Measurements from ENCODE around the gene ASIC2. TPM values are rescaled to one million over a fixed set of nuclear protein-coding genes. Genes with fewer than 3 reads are reported as not detected.

The ASIC2 gene
- total RNA-seq, 2 experiments from 2014 or later: not detected

DNA sequence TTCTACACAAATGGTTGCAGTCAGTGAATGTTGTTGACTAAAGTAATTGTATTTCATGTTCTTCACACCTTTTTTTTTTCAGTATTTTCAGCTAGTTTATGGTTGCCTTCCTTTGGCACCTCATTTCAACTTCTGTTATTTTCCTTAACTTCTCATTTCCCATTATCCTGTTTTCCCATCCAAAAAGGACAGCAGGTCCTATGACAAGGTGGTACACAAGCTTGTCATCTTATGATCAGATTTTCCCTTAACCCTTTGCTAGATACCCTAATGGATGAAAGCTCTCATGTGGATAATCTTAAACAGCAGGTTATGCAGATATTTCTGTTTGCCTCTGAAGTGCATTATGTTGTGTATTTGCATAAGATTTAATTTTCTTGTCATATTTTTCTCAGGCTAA is 7.1 kb upstream of the ASIC2 start:
- Mint-ChIP-seq H3K9me3 (ENCODE audit: low read depth) (no peaks in the 10 kb centered on the region), H3K36me3 (no peaks in the 10 kb centered on the region), H3K4me1 (peaks cover 12% of the 10 kb centered on the region), H3K4me3 (no peak overlapping the region), H3K27ac (no peak overlapping the region), H3K27me3 (peaks cover 17% of the 10 kb centered on the region)
- ATAC-seq (no peak), DNase-seq (no peak)
- CTCF ChIA-PET: no interaction called here

DNA sequence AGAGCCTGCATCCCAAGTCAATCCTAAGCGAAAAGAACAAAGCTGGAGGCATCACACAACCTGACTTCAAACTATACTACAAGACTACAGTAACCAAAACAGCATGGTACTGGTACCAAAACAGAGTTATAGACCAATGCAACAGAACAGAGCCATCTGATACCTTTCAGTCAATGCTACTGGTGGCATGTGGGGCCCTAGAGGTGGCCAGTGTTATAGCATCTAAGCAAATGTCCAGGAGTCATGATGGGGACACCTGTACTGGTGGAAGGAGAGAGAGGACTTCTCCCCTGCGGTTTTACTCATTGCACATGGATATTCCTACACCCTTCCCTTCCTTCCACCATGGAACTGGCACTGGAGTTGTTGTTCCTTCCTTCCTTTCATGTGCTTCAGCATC is 6.0 kb upstream of the ASIC2 start:
- no peak overlapping the region for H3K27ac Mint-ChIP-seq
- no peaks in the 10 kb centered on the region for H3K9me3 Mint-ChIP-seq (ENCODE audit: low read depth)
- H3K27me3 Mint-ChIP-seq: peaks cover 27% of the 10 kb centered on the region
- ATAC-seq (no peak), DNase-seq (no peak)
- H3K36me3 Mint-ChIP-seq: no peaks in the 10 kb centered on the region
- H3K4me3 Mint-ChIP-seq: no peak overlapping the region
- peaks cover 12% of the 10 kb centered on the region for H3K4me1 Mint-ChIP-seq
- CTCF ChIA-PET: no interaction called here

DNA sequence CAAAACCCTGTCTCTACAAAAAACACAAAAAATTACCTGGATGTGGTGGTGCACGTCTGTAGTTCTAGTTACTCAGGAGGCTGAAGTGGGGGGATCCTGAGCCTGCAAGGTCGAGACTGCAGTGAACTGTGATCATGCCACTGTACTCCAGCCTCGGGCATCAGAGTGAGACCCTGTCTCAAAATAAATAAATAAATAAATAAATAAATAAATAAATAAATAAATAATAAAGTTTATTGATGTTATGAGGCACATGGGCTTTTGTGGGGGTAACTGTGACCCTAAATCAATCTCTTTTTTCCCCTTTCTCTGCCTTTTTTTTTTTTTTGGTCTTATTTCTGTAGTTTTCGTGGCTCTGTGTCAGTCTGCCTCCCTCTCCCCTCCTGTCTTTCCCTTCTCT is 4.5 kb upstream of the ASIC2 start:
- Mint-ChIP-seq H3K9me3 (ENCODE audit: low read depth) (no peaks in the 10 kb centered on the region), H3K36me3 (no peaks in the 10 kb centered on the region), H3K27me3 (peaks cover 26% of the 10 kb centered on the region), H3K4me1 (peaks cover 10% of the 10 kb centered on the region), H3K27ac (no peak overlapping the region), H3K4me3 (no peak overlapping the region)
- DNase-seq: no peak
- ATAC-seq: no peak
- CTCF ChIA-PET: no interaction called here

DNA sequence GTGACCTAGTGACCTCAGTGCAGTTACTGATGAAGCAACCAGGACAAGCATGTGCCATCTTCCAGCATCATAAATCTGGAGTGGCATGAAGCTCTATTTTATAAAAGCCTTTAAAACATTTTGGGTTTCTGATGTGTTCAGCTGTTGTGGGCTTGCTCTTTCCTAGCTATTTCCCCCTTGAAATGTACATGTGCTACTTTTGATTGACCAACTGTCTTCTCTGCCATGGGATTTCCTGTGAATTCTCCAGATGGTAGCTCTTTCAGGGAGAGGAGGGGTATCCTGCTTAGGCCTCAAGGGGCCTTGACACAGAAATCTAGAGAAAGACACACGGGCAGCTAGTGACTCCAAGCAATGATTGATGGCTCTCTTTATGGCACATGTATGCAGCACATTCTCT is 1.9 kb upstream of the ASIC2 start:
- Mint-ChIP-seq H3K4me3 (no peak overlapping the region), H3K27me3 (peaks cover 41% of the 10 kb centered on the region), H3K4me1 (peaks cover 8% of the 10 kb centered on the region), H3K27ac (no peak overlapping the region), H3K36me3 (no peaks in the 10 kb centered on the region), H3K9me3 (ENCODE audit: low read depth) (no peaks in the 10 kb centered on the region)
- CTCF ChIA-PET: no interaction called here
- ATAC-seq: no peak
- DNase-seq: no peak

DNA sequence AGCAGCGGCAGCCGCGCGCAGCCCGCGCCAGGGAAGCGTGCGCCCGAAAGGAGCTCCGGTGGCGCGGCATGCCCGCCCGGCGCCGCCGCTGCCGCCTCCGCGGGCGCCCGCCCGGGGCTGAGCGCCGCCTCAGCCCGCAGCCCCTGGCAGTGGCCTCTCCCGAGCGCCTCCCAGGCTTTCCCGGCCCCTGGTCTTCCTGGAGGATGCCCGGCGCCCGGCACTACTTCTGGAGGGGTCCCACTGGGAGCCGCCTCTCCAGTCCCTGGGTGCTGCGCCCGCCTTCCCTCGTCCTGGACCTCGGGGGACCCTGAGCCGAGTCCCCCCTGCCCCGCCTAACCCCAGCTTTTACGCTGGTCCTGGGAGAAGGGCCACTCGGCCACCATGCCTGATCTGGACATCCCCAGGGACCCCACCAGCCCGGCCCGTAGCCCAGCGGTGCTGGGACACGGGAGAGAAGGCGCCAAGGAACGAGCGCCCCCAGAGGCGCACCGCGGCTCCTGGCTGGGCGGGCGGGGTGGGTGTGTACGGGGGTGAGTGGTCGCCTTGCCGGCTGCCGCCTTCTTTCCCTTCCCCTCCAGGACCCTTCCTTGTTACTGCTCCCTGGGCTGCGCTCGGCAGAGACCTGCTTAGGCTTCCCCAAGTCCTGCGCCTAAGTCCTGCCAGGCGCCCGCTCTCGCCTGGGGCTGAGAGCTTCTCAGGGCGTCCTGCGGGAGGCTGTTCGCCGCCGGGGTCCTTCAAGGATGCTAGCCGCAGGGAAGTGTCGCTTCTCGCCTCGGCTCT is 704 bp downstream of the ASIC2 start:
- CTCF ChIA-PET: no interaction called here
- H3K27me3 Mint-ChIP-seq: peaks cover 52% of the 10 kb centered on the region
- H3K27ac Mint-ChIP-seq: no peak overlapping the region
- H3K4me3 Mint-ChIP-seq: no peak overlapping the region
- no peaks in the 10 kb centered on the region for H3K36me3 Mint-ChIP-seq
- DNase-seq (no peak), ATAC-seq (no peak)
- H3K9me3 Mint-ChIP-seq (ENCODE audit: low read depth): no peaks in the 10 kb centered on the region
- peaks cover 8% of the 10 kb centered on the region for H3K4me1 Mint-ChIP-seq

DNA sequence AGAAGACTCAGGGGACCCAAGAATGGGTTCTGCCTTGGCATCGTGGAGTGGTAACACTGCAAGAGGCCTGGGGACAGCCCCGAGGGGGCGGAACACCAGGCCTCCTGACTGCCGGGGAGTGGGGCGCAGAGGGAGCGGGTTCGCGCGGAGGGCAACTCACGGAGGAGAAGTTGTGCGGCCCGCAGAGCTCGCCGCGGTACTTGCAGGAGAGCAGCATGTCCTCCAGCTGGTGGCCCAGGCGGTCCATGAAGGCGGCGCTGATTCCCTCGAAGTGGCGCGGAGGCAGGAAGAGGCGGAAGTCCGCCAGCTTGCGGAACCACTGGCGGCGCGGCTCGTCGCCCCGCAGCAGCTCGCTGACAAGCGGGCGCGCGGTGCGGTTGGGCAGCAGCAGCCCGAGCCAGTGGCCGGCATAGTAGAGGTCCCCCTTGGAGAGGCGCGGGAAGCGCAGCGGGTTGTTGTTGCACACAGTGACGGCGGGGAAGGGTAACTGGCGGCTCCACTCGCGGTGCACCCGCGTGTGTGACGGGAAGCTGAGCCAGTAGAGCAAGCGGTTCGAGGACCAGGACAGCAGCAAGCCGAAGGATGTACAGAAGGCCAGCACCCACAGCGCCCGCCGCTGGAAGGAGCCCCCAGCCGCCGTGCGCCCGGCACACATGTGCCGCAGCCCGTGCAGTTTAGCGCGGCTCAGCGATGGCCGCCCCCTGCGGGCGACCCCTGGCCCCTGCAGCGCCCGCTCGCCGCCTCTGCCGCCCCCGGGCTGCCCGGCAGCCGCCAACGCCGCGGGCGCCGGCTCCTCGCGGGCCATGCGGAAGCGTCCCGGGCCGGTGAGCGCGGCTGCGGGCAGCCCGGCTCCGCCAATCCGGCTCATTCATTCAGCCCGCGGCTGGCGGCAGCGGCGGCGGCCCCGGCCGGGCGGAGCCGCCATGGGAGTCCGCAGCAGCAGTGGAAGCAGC is 1.6 kb downstream of the ASIC2 start:
- Mint-ChIP-seq H3K9me3 (ENCODE audit: low read depth) (no peaks in the 10 kb centered on the region), H3K4me3 (no peak overlapping the region), H3K4me1 (peaks cover 8% of the 10 kb centered on the region), H3K27ac (no peak overlapping the region), H3K27me3 (peaks cover 52% of the 10 kb centered on the region), H3K36me3 (no peaks in the 10 kb centered on the region)
- no peak for ATAC-seq
- DNase-seq: no peak
- CTCF ChIA-PET: interaction anchor here (1.1 kb wide), 1 partner anchor 11 kb away, joined by 3 read pairs; no protein-coding TSS in a partner anchor

DNA sequence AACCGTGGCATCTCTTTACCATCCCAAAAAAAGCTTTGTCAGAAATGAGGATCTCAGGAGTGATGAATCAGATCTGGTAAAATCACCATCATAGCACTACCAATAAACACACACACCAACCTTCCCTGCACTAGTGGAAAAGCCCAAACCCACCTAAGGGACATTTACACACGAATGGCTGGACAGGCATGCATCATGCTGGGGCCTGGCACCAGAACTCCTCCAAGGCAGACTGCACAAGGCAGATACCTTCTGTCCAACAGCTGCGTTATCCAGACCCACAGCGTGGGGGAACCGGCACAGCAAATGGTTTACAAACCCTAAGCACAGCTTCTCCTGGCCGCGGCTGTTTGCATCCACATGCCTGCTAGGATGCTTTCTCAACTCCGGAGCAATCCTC is 2.8 kb downstream of the ASIC2 start:
- no peak overlapping the region for H3K27ac Mint-ChIP-seq

DNA sequence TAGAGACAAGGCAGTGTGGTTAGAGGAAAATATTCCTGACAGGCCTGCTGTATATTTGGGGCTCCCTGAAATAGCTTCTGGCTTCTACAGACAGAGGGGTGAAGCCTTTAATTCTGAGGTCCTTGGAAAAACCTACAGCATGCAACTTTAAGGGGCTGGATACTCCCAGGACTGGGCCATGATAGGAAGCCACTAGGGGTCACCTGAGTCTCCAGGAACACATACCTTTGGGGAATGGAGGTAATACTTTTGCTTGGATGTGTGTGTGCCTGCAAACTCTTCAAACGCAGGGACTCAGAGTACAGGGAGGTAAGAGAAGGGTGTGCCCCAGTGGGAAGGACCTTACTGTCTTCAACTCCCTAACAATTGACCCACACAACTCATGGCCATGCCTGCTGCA is 4.1 kb downstream of the ASIC2 start:
- ATAC-seq: no peak
- CTCF ChIA-PET: no interaction called here
- Mint-ChIP-seq H3K4me3 (no peak overlapping the region), H3K36me3 (no peaks in the 10 kb centered on the region), H3K27ac (no peak overlapping the region), H3K4me1 (peaks cover 8% of the 10 kb centered on the region), H3K27me3 (peaks cover 37% of the 10 kb centered on the region), H3K9me3 (ENCODE audit: low read depth) (no peaks in the 10 kb centered on the region)
- DNase-seq: no peak

More for the DNA sequence above, 2.8 kb downstream of the ASIC2 start:
- Mint-ChIP-seq H3K9me3 (ENCODE audit: low read depth) (no peaks in the 10 kb centered on the region), H3K4me1 (peaks cover 8% of the 10 kb centered on the region), H3K27me3 (peaks cover 49% of the 10 kb centered on the region), H3K4me3 (no peak overlapping the region), H3K36me3 (no peaks in the 10 kb centered on the region)
- CTCF ChIA-PET: no interaction called here
- no peak for ATAC-seq
- DNase-seq: no peak

DNA sequence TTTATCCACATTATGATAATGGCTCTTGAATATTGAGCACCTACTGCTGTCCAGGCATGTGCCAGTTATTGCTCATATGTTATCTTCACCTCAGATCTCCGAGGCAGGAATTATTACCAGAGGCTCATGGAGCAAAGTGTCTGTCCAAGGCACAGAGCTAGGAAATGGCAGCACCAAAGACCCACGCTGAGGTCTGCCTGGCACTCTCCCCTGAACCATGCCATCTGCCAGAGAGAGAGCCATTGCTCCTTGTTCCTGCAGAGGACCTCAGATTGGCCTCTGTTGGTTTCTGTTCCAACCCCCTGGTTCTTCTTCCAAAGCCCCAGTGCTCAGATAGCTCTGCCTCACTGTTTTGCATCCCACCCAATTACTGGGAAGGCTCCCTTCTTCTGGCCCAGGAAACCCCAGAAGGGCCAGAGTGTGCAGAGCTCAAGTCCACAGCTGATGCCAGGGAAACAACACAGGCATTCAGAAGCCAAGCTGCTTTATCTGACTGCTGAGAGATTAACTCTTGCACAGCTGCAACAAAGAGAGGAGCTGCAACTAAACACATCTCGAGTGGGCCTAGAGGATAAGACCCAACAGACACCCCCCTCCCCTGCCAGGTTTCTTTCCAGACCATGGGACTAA is 5.9 kb downstream of the ASIC2 start:
- no peaks in the 10 kb centered on the region for H3K9me3 Mint-ChIP-seq (ENCODE audit: low read depth)
- peaks cover 8% of the 10 kb centered on the region for H3K4me1 Mint-ChIP-seq
- no peak for DNase-seq
- H3K36me3 Mint-ChIP-seq: no peaks in the 10 kb centered on the region
- CTCF ChIA-PET: no interaction called here
- no peak overlapping the region for H3K27ac Mint-ChIP-seq
- peaks cover 28% of the 10 kb centered on the region for H3K27me3 Mint-ChIP-seq
- ATAC-seq: no peak
- H3K4me3 Mint-ChIP-seq: no peak overlapping the region

DNA sequence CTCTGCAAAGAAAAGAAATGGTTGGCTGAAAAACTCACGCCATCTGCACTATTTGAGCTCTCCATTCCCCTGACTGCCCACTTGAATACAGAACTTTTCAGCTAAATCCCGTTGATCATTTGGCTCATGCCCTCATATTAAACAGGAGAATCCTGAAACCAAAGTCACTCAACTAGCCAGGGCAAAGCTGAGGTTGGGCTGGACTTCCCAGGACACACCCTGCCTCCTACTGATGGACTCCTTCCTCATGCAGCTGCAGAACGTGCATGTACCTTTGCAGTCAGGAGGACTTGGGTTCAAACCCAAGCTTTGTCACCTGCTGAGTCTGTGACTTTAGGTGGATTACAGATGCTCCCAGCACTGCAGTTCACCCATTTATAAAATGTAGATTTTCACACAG is 7.7 kb downstream of the ASIC2 start:
- Mint-ChIP-seq H3K27ac (no peak overlapping the region), H3K4me3 (no peak overlapping the region), H3K36me3 (no peaks in the 10 kb centered on the region), H3K4me1 (no peaks in the 10 kb centered on the region), H3K9me3 (ENCODE audit: low read depth) (no peaks in the 10 kb centered on the region), H3K27me3 (peaks cover 23% of the 10 kb centered on the region)
- CTCF ChIA-PET: interaction anchor here (1.1 kb wide), 1 partner anchor 497 kb away, joined by 3 read pairs; no protein-coding TSS in a partner anchor
- ATAC-seq (no peak), DNase-seq (no peak)

DNA sequence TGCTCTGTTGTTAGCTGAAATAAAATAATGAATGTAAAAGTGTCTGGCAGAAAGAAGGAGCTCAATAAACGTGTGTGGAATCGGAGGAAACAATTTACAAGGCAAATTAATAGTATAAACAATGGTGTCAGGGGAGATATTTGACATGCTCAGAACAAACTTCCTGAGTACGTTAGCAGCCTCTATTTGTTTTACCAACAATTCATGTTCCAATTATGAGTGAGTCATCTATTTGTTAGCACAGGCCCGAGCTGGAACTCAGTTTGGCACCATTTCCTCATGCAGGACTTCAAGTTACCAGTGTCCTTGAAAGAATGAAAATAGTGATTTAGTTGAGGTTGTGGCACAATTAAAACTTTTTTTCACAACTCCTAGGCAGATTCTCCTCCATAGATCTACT is 9.1 kb downstream of the ASIC2 start:
- no peak for DNase-seq
- Mint-ChIP-seq H3K27ac (no peak overlapping the region), H3K9me3 (ENCODE audit: low read depth) (no peaks in the 10 kb centered on the region), H3K4me3 (no peak overlapping the region), H3K4me1 (no peaks in the 10 kb centered on the region), H3K27me3 (peaks cover 15% of the 10 kb centered on the region), H3K36me3 (no peaks in the 10 kb centered on the region)
- no peak for ATAC-seq
- CTCF ChIA-PET: no interaction called here

DNA sequence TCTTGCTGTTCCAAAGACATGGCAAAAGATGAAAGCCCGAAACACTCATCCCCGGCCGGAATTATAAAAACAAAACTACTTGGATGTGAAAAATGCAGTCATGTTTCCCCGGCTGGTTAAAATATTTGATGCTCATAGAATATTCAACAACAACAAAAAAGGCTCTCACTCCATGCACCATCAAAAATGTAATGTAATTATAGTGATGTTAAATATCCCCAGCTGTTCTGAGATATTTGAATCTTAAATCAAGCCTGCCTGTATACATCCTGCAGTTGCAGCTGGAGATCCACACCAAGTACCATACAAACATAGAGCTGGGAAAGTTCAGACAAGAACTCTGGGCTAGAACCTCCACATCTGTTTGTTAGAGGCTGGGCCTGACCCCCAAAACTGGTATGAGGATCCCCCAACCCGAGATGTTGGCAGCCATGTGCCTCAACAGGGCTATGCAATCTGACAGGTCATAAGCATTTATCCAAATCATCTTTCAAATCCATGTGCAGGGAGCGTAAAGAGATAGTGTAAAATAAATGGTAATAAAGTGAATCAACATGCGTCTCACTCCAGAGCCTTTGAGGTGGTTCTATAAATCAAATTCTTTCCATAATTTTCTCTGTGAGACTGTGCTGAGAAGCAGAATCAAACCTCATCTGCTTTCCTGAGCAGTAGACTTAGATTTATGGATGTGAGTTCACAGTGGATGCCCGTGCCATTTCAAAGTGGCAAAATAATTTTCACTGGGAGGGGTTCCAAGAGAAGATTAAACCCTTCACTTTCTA is 12.7 kb downstream of the ASIC2 start:
- peaks cover 10% of the 10 kb centered on the region for H3K27me3 Mint-ChIP-seq
- ATAC-seq: no peak
- no peak overlapping the region for H3K27ac Mint-ChIP-seq
- H3K9me3 Mint-ChIP-seq (ENCODE audit: low read depth): no peaks in the 10 kb centered on the region
- no peaks in the 10 kb centered on the region for H3K4me1 Mint-ChIP-seq
- no peak for DNase-seq
- H3K4me3 Mint-ChIP-seq: no peak overlapping the region
- H3K36me3 Mint-ChIP-seq: no peaks in the 10 kb centered on the region
- CTCF ChIA-PET: no interaction called here

DNA sequence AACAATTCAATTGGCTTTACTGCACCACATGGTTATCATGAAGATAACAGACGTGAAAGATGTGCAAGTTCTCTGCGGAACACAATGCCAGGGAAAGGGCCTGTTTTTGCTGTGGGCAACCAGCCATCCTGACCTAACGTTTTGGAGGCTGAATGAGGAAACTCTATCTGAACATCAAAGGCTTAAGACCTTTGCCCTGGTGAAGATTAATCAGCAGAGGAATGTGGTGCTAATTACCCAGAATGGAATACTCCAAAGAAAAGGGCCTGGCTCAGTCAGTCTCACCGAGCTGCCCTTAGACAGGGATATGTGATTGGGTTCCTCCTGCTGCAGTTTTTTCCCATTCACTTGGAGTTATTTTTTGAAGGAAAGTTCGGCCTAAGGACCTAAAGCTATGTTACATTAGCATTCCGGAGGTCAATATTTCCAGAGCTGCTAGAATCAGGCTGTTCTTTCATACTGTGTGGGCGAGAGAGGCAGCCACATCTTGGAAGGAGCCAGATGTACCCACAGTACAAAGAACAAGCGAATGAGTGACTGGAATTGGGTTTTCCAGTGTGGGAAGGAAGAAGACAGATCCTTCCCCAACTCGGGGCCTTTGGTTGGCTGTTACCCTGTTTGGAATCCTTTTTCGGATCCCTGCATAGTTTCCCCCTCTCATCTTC is 15.5 kb downstream of the ASIC2 start:
- Mint-ChIP-seq H3K36me3 (no peaks in the 10 kb centered on the region), H3K4me3 (no peak overlapping the region), H3K27ac (no peak overlapping the region), H3K4me1 (no peaks in the 10 kb centered on the region), H3K27me3 (peaks cover 10% of the 10 kb centered on the region), H3K9me3 (ENCODE audit: low read depth) (no peaks in the 10 kb centered on the region)
- ATAC-seq (no peak), DNase-seq (no peak)
- CTCF ChIA-PET: no interaction called here
